Measurements from ENCODE around the gene IFT20.

DNA sequence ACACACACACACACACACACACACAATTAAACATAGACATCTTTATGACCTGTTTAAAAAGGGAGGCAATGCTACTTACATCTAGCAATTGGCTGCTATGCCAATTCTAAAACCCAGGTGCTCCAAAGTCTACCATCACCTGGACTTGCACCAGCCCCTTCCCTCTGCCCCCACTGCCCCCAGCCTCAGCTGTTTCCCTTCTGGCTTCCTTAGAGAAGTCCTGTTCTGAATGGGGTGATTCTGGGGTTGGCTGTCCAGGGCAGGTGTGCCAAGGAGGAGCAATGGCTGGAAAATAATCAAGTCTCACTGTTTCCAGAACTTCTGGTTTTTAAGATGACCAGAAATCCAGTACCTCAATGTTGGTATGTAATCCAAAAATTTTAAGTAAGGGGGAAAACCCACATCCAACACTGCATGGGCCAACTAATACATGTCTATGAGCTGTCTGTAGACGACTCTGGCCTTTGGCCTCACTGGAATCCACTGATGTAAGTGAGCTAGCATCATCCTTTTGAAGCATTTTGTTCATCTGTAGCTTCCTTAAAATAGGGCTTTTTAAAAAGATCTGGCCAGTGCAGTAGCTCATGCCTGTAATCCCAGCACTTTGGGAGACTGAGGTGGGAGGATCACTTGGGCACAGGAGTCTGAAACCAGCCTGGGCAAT, 2.1 kb downstream of the IFT20 start:
- no peak for TF ChIP-seq EZH2 (IDR thresholded peaks at IDR 0.05; ENCODE audit: low read length)
- TF ChIP-seq, protein P1, sequence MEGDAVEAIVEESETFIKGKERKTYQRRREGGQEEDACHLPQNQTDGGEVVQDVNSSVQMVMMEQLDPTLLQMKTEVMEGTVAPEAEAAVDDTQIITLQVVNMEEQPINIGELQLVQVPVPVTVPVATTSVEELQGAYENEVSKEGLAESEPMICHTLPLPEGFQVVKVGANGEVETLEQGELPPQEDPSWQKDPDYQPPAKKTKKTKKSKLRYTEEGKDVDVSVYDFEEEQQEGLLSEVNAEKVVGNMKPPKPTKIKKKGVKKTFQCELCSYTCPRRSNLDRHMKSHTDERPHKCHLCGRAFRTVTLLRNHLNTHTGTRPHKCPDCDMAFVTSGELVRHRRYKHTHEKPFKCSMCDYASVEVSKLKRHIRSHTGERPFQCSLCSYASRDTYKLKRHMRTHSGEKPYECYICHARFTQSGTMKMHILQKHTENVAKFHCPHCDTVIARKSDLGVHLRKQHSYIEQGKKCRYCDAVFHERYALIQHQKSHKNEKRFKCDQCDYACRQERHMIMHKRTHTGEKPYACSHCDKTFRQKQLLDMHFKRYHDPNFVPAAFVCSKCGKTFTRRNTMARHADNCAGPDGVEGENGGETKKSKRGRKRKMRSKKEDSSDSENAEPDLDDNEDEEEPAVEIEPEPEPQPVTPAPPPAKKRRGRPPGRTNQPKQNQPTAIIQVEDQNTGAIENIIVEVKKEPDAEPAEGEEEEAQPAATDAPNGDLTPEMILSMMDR (optimal IDR thresholded peaks at IDR 0.05 in 1 of 3, IDR thresholded peaks at IDR 0.05 in 1 of 3, conservative IDR thresholded peaks at IDR 0.05 in 1 of 3; ENCODE audit: extremely low read depth in 1 of 3, insufficient read depth in 2 of 3, low read length in 3 of 3): no peak

All from keratinocyte (primary cell).